GM23338 (cell line): Measurements from ENCODE around the gene KLF2. TPM values are rescaled to one million over a fixed set of nuclear protein-coding genes. Genes with fewer than 3 reads are reported as not detected.

Experiments used
- ATAC-seq: fragments of 200-7000 bp; cut with Tn5 transposase; 3 replicates; pipeline ENCODE4 v1.9.1; 2020
- DNase-seq: peaks from one replicate; pipeline ENCODE4 v3.0.0-alpha.2; 2015; ENCODE audit warnings: low spot score
- H2AFZ ChIP-seq: fragments of 200-600 bp; sonication (generic); 2 replicates; pipeline ENCODE4 v1.8.0; 2016; ENCODE audit warnings: antibody characterized with exemption, mild to moderate bottlenecking, moderate library complexity
- H3F3A ChIP-seq: fragments of 200-600 bp; sonication (generic); replicated peaks from 2 replicates; pipeline ENCODE4 v1.8.0; 2017; ENCODE audit warnings: antibody characterized with exemption, mixed run types, low read depth
- H3K27ac ChIP-seq: fragments of 200-600 bp; sonication (generic); 2 replicates; pipeline ENCODE4 v1.6.1; 2016; ENCODE audit warnings: low read depth
- H3K27me3 ChIP-seq: fragments of 200-600 bp; sonication (generic); 2 replicates; pipeline ENCODE4 v1.8.0; 2016; ENCODE audit warnings: mild to moderate bottlenecking, mixed run types, moderate library complexity; ENCODE audit not compliant: insufficient read depth
- H3K36me3 ChIP-seq: fragments of 200-600 bp; sonication (generic); 2 replicates; pipeline ENCODE4 v1.8.0; 2016; ENCODE audit warnings: mild to moderate bottlenecking; ENCODE audit not compliant: insufficient read depth
- H3K4me1 ChIP-seq: fragments of 200-600 bp; sonication (generic); 2 replicates; pipeline ENCODE4 v1.8.0; 2016; ENCODE audit warnings: mild to moderate bottlenecking, moderate library complexity; ENCODE audit not compliant: insufficient read depth
- H3K4me2 ChIP-seq: fragments of 200-600 bp; sonication (generic); 2 replicates; pipeline ENCODE4 v1.7.1; 2017; ENCODE audit warnings: mixed run types
- H3K4me3 ChIP-seq: fragments of 200-600 bp; sonication (generic); 2 replicates; pipeline ENCODE4 v1.6.1; 2016; ENCODE audit warnings: mixed run types
- H3K79me2 ChIP-seq: fragments of 200-600 bp; sonication (generic); replicated peaks from 2 replicates; pipeline ENCODE4 v1.8.0; 2017; ENCODE audit warnings: mild to moderate bottlenecking; ENCODE audit not compliant: insufficient read depth
- H3K9me2 ChIP-seq: fragments of 200-600 bp; sonication (generic); 2 replicates; pipeline ENCODE4 v1.8.0; 2017; ENCODE audit not compliant: insufficient read depth
- H4K20me1 ChIP-seq: fragments of 200-600 bp; sonication (generic); replicated peaks from 2 replicates; pipeline ENCODE4 v1.8.0; 2017; ENCODE audit warnings: mild to moderate bottlenecking; ENCODE audit not compliant: insufficient read depth
- H3K27ac Mint-ChIP-seq: 2 replicates; pipeline ENCODE4 v1.8.0; 2020; ENCODE audit warnings: inconsistent platforms, mild to moderate bottlenecking, moderate library complexity, mixed read lengths
- H3K27me3 Mint-ChIP-seq: 3 replicates; pipeline ENCODE4 v1.8.0; 2022; ENCODE audit warnings: low read depth, mild to moderate bottlenecking, moderate library complexity, mixed read lengths, inconsistent platforms; ENCODE audit not compliant: insufficient read depth, poor library complexity
- H3K36me3 Mint-ChIP-seq: 3 replicates; pipeline ENCODE4 v1.8.0; 2021; ENCODE audit warnings: low read depth, mild to moderate bottlenecking, inconsistent platforms, moderate library complexity, mixed read lengths
- H3K4me1 Mint-ChIP-seq: 3 replicates; pipeline ENCODE4 v1.8.0; 2020; ENCODE audit warnings: mild to moderate bottlenecking, inconsistent platforms, mixed read lengths
- H3K4me3 Mint-ChIP-seq: 3 replicates; pipeline ENCODE4 v1.8.0; 2021; ENCODE audit warnings: moderate library complexity, mild to moderate bottlenecking, inconsistent platforms, mixed read lengths
- H3K9me3 Mint-ChIP-seq: 3 replicates; pipeline ENCODE4 v1.8.0; 2020; ENCODE audit warnings: moderate library complexity, mild to moderate bottlenecking, inconsistent platforms, mixed read lengths
- CREB1 ChIP-seq: fragments of 250-450 bp; sonication (Bioruptor Pico); IDR thresholded peaks from 2 replicates; pipeline ENCODE4 v1.5.0; 2020; ENCODE audit warnings: low read depth, mild to moderate bottlenecking, moderate library complexity
- CTCF ChIP-seq, 2 experiments: fragments of 200-600 bp in 1 of 2; sonication (generic) in 1 of 2; conservative IDR thresholded peaks; 2 replicates each; pipeline versions ENCODE4 v1.5.1 to v1.6.1; 2016 to 2017; ENCODE audit warnings: antibody characterized with exemption in 2 of 2, low read depth in 2 of 2, mild to moderate bottlenecking in 2 of 2, moderate library complexity in 1 of 2
- ETS1 ChIP-seq: IDR thresholded peaks from 2 replicates; pipeline ENCODE4 v1.6.1; 2016; ENCODE audit warnings: antibody characterized with exemption
- EZH2 ChIP-seq: fragments of 200-600 bp; sonication (generic); IDR thresholded peaks from one replicate; pipeline ENCODE4 v1.8.0; 2017; ENCODE audit warnings: antibody characterized with exemption, mild to moderate bottlenecking, low read depth; ENCODE audit not compliant: unreplicated experiment
- EZH2phosphoT487 ChIP-seq: fragments of 200-600 bp; sonication (generic); IDR thresholded peaks from one replicate; pipeline ENCODE4 v1.8.1; 2018; ENCODE audit warnings: antibody characterized with exemption; ENCODE audit not compliant: unreplicated experiment
- JUNB ChIP-seq: IDR thresholded peaks from one replicate; pipeline ENCODE4 v1.6.1; 2016; ENCODE audit warnings: antibody characterized with exemption; ENCODE audit not compliant: unreplicated experiment
- NANOG ChIP-seq: IDR thresholded peaks from 2 replicates; pipeline ENCODE4 v1.6.1; 2016; ENCODE audit warnings: antibody characterized with exemption, borderline replicate concordance
- POLR2AphosphoS5 ChIP-seq: IDR thresholded peaks from 2 replicates; pipeline ENCODE4 v1.6.1; 2016; ENCODE audit warnings: antibody characterized with exemption, low read depth
- REST ChIP-seq: IDR thresholded peaks from one replicate; pipeline ENCODE4 v1.6.1; 2018; ENCODE audit warnings: antibody characterized with exemption; ENCODE audit not compliant: unreplicated experiment
- STAT1 ChIP-seq: IDR thresholded peaks from one replicate; pipeline ENCODE4 v1.6.1; 2016; ENCODE audit warnings: antibody characterized with exemption; ENCODE audit not compliant: unreplicated experiment
- ZNF114 ChIP-seq: fragments of 250-450 bp; sonication (Bioruptor Pico); IDR thresholded peaks from 2 replicates; pipeline ENCODE4 v1.5.0; 2020; ENCODE audit warnings: mild to moderate bottlenecking, moderate library complexity
- ZNF331 ChIP-seq: fragments of 250-450 bp; sonication (Bioruptor Pico); IDR thresholded peaks from 2 replicates; pipeline ENCODE4 v1.5.0; 2020; ENCODE audit warnings: low read depth, mild to moderate bottlenecking, moderate library complexity
- ZNF462 ChIP-seq: fragments of 250-450 bp; sonication (Bioruptor Pico); IDR thresholded peaks from 2 replicates; pipeline ENCODE4 v1.5.0; 2020; ENCODE audit warnings: mild to moderate bottlenecking, moderate library complexity
- polyA plus RNA-seq: library from polyadenylated mRNA; unstranded; fragments of >200 nt; fragmentation: Nextera tagmentation; extraction: Ambion mirVana; gene quantifications from 2 replicates; pipeline ENCODE4 v1.2.1, GENCODE V29; 2016
- total RNA-seq: library from RNA; depleted of rRNA; stranded (reverse); fragments of >200 nt; shearing (Covaris generic); gene quantifications from 2 replicates; pipeline ENCODE4 v1.2.3, GENCODE V29; 2014

The KLF2 gene
- total and polyA plus RNA-seq, 2 experiments from 2014 or later, result 0.90 TPM; not detected in 1

GRCh38 chr19:16334411-16334810, 9.8 kb downstream of the KLF2 start:
- H3K9me2 ChIP-seq, result no peaks in the 10 kb centered on the region
- DNase-seq (no peak), ATAC-seq (no peak)
- H3K27me3 ChIP-seq, result peaks cover 9% of the 10 kb centered on the region
- no peak overlapping the region for H3K4me3 Mint-ChIP-seq
- no peak overlapping the region for H3K4me2 ChIP-seq
- 0 out of 2 replicates have a peak, but pooled peaks cover 4% of the 10 kb centered on the region for H4K20me1 ChIP-seq
- no peaks in the 10 kb centered on the region for H3K9me3 Mint-ChIP-seq
- no peak overlapping the region for H2AFZ ChIP-seq
- no peaks in the 10 kb centered on the region for H3K36me3 ChIP-seq
- no peak overlapping the region for H3K27ac Mint-ChIP-seq
- H3K4me1 Mint-ChIP-seq, result peaks cover 8% of the 10 kb centered on the region
- no peaks in the 10 kb centered on the region for H3K79me2 ChIP-seq
- peaks cover 7% of the 10 kb centered on the region; the same call in 1 of the 2 replicates for H3K4me1 ChIP-seq
- no peak for TF ChIP-seq ZNF462
- TF ChIP-seq EZH2phosphoT487, result no peak
- no peak for TF ChIP-seq ZNF331 (CRISPR knock-in tag)
- no peak for TF ChIP-seq POLR2AphosphoS5
- no peak for TF ChIP-seq ETS1
- TF ChIP-seq CTCF (conservative IDR thresholded peaks at IDR 0.05; ENCODE audit: low read depth in 2 of 2), result no peak
- TF ChIP-seq CREB1, result no peak
- TF ChIP-seq JUNB, result no peak
- no peak for TF ChIP-seq REST
- TF ChIP-seq STAT1, result no peak
- no peak for TF ChIP-seq EZH2
- no peak for TF ChIP-seq ZNF114
- TF ChIP-seq NANOG, result no peak
- no peak overlapping the region for H3K27ac ChIP-seq
- H3K4me3 ChIP-seq, result no peak overlapping the region
- peaks cover 13% of the 10 kb centered on the region for H3K27me3 Mint-ChIP-seq
- no peaks in the 10 kb centered on the region for H3F3A ChIP-seq
- H3K36me3 Mint-ChIP-seq, result no peaks in the 10 kb centered on the region
